GM23338 (cell line): ENCODE measurements around the gene JAZF1.

ENCODE experiments used
- EZH2 ChIP-seq: fragments of 200-600 bp; sonication (generic); IDR thresholded peaks from one replicate; pipeline ENCODE4 v1.8.0; 2017; ENCODE audit warnings: antibody characterized with exemption, mild to moderate bottlenecking, low read depth; ENCODE audit not compliant: unreplicated experiment
- EZH2phosphoT487 ChIP-seq: fragments of 200-600 bp; sonication (generic); IDR thresholded peaks from one replicate; pipeline ENCODE4 v1.8.1; 2018; ENCODE audit warnings: antibody characterized with exemption; ENCODE audit not compliant: unreplicated experiment
- POLR2AphosphoS5 ChIP-seq: IDR thresholded peaks from 2 replicates; pipeline ENCODE4 v1.6.1; 2016; ENCODE audit warnings: antibody characterized with exemption, low read depth
- STAT1 ChIP-seq: IDR thresholded peaks from one replicate; pipeline ENCODE4 v1.6.1; 2016; ENCODE audit warnings: antibody characterized with exemption; ENCODE audit not compliant: unreplicated experiment
- TF ChIP-seq, protein P1 (sequence below): IDR thresholded peaks from one replicate; pipeline ENCODE4 v1.6.1; 2018; ENCODE audit warnings: antibody characterized with exemption; ENCODE audit not compliant: unreplicated experiment
- TF ChIP-seq, protein P2 (sequence below), 2 experiments: fragments of 200-600 bp in 1 of 2; sonication (generic) in 1 of 2; conservative IDR thresholded peaks; 2 replicates each; pipeline versions ENCODE4 v1.5.1 to v1.6.1; 2016 to 2017; ENCODE audit warnings: antibody characterized with exemption in 2 of 2, low read depth in 2 of 2, mild to moderate bottlenecking in 2 of 2, moderate library complexity in 1 of 2
- TF ChIP-seq, protein P3 (sequence below): IDR thresholded peaks from 2 replicates; pipeline ENCODE4 v1.6.1; 2016; ENCODE audit warnings: antibody characterized with exemption

GRCh38 chr7:27967639-27968038, 213.0 kb downstream of the JAZF1 start:
- TF ChIP-seq, protein P1, sequence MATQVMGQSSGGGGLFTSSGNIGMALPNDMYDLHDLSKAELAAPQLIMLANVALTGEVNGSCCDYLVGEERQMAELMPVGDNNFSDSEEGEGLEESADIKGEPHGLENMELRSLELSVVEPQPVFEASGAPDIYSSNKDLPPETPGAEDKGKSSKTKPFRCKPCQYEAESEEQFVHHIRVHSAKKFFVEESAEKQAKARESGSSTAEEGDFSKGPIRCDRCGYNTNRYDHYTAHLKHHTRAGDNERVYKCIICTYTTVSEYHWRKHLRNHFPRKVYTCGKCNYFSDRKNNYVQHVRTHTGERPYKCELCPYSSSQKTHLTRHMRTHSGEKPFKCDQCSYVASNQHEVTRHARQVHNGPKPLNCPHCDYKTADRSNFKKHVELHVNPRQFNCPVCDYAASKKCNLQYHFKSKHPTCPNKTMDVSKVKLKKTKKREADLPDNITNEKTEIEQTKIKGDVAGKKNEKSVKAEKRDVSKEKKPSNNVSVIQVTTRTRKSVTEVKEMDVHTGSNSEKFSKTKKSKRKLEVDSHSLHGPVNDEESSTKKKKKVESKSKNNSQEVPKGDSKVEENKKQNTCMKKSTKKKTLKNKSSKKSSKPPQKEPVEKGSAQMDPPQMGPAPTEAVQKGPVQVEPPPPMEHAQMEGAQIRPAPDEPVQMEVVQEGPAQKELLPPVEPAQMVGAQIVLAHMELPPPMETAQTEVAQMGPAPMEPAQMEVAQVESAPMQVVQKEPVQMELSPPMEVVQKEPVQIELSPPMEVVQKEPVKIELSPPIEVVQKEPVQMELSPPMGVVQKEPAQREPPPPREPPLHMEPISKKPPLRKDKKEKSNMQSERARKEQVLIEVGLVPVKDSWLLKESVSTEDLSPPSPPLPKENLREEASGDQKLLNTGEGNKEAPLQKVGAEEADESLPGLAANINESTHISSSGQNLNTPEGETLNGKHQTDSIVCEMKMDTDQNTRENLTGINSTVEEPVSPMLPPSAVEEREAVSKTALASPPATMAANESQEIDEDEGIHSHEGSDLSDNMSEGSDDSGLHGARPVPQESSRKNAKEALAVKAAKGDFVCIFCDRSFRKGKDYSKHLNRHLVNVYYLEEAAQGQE, result no peak
- TF ChIP-seq EZH2 (no peak), EZH2phosphoT487 (no peak), STAT1 (no peak), POLR2AphosphoS5 (no peak)
- TF ChIP-seq, protein P2, sequence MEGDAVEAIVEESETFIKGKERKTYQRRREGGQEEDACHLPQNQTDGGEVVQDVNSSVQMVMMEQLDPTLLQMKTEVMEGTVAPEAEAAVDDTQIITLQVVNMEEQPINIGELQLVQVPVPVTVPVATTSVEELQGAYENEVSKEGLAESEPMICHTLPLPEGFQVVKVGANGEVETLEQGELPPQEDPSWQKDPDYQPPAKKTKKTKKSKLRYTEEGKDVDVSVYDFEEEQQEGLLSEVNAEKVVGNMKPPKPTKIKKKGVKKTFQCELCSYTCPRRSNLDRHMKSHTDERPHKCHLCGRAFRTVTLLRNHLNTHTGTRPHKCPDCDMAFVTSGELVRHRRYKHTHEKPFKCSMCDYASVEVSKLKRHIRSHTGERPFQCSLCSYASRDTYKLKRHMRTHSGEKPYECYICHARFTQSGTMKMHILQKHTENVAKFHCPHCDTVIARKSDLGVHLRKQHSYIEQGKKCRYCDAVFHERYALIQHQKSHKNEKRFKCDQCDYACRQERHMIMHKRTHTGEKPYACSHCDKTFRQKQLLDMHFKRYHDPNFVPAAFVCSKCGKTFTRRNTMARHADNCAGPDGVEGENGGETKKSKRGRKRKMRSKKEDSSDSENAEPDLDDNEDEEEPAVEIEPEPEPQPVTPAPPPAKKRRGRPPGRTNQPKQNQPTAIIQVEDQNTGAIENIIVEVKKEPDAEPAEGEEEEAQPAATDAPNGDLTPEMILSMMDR (conservative IDR thresholded peaks at IDR 0.05; ENCODE audit: low read depth in 2 of 2), result no peak
- TF ChIP-seq, protein P3, sequence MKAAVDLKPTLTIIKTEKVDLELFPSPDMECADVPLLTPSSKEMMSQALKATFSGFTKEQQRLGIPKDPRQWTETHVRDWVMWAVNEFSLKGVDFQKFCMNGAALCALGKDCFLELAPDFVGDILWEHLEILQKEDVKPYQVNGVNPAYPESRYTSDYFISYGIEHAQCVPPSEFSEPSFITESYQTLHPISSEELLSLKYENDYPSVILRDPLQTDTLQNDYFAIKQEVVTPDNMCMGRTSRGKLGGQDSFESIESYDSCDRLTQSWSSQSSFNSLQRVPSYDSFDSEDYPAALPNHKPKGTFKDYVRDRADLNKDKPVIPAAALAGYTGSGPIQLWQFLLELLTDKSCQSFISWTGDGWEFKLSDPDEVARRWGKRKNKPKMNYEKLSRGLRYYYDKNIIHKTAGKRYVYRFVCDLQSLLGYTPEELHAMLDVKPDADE, result no peak
